Lower lobe of right lung (tissue), 2 donors: ENCODE data around the gene MOSMO. TPM values are rescaled to one million over a fixed set of nuclear protein-coding genes. Genes with fewer than 3 reads are reported as not detected.
"Not testable (repeated sequence)": the region's sequence is repeated elsewhere in the genome, so short reads cannot be mapped to it uniquely, and the experiment has no call there.

Experiments
- ATAC-seq, 2 donors: fragments of 200-7000 bp; cut with Tn5 transposase; one replicate each; pipeline ENCODE4 v1.9.1; 2020 to 2022; ENCODE audit warnings: mild to moderate bottlenecking in 2 of 2, moderate library complexity in 2 of 2
- DNase-seq: peaks from one replicate; pipeline ENCODE4 v3.0.0-alpha.2; 2020
- H3K27ac ChIP-seq: fragments of 200-600 bp; one replicate; pipeline ENCODE4 v1.8.0; 2022
- H3K27me3 ChIP-seq: fragments of 200-600 bp; one replicate; pipeline ENCODE4 v1.8.0; 2022; ENCODE audit warnings: low read depth
- H3K36me3 ChIP-seq: fragments of 200-600 bp; one replicate; pipeline ENCODE4 v1.8.0; 2022; ENCODE audit warnings: mild to moderate bottlenecking
- H3K4me1 ChIP-seq: fragments of 200-600 bp; one replicate; pipeline ENCODE4 v1.8.0; 2022
- H3K4me3 ChIP-seq: fragments of 200-600 bp; one replicate; pipeline ENCODE4 v1.8.0; 2022; ENCODE audit warnings: mild to moderate bottlenecking
- H3K9me3 ChIP-seq: fragments of 200-600 bp; one replicate; pipeline ENCODE4 v1.8.0; 2022
- CTCF ChIP-seq: fragments of 200-600 bp; IDR thresholded peaks from one replicate; pipeline ENCODE4 v1.8.0; 2022; ENCODE audit warnings: antibody characterized with exemption, mild to moderate bottlenecking
- intact Hi-C: fragments of 100-400 bp; cut with DNase I; formaldehyde crosslinking; loops from one replicate; pipeline ENCODE4 v1.11.0; 2022
- total RNA-seq: library from RNA; stranded (reverse); fragmentation: NEBNext Ultra II Directional; extraction: Animal tissue kit (Norgen Biotek cat#: 25700); gene quantifications from one replicate; pipeline ENCODE4 v1.2.1, GENCODE V29; 2021
- donor health status: DM: no; HTN: yes; CAD: no; lungs with severe emphysema.

MOSMO gene
- total RNA-seq, 1 donor from 2014 or later, result 15.4 TPM

- TF ChIP-seq CTCF, result no peak
- no peak overlapping the region for H3K27ac ChIP-seq
- peaks cover 22% of the 10 kb centered on the region for H3K4me1 ChIP-seq
- H3K9me3 ChIP-seq, result no peaks in the 10 kb centered on the region
- no peak for ATAC-seq
- no peaks in the 10 kb centered on the region for H3K36me3 ChIP-seq
- no peak overlapping the region for H3K4me3 ChIP-seq
- intact Hi-C loops, result no loop called here
- DNase-seq, result no peak
- H3K27me3 ChIP-seq, result no peaks in the 10 kb centered on the region
Measured at GRCh38 chr16:22016927-22017326, 9.0 kb downstream of the MOSMO start.

- no peaks in the 10 kb centered on the region for H3K27me3 ChIP-seq
- intact Hi-C loops, result no loop called here
- H3K27ac ChIP-seq, result no peak overlapping the region
- ATAC-seq (no peak), DNase-seq (no peak)
- H3K36me3 ChIP-seq, result no peaks in the 10 kb centered on the region
- peaks cover 18% of the 10 kb centered on the region for H3K4me1 ChIP-seq
- no peak for TF ChIP-seq CTCF
- H3K4me3 ChIP-seq, result no peak overlapping the region
- no peaks in the 10 kb centered on the region for H3K9me3 ChIP-seq
Measured at GRCh38 chr16:22018559-22018958, 10.6 kb downstream of the MOSMO start.

GRCh38 chr16:22022151-22022550 is 14.2 kb downstream of the MOSMO start:
- ATAC-seq (no peak), DNase-seq (no peak)
- Histone ChIP-seq H3K4me3 (no peak overlapping the region), H3K9me3 (no peaks in the 10 kb centered on the region), H3K27ac (no peak overlapping the region), H3K36me3 (no peaks in the 10 kb centered on the region), H3K27me3 (no peaks in the 10 kb centered on the region), H3K4me1 (peaks cover 29% of the 10 kb centered on the region)
- intact Hi-C loops, result no loop called here
- TF ChIP-seq CTCF, result no peak

- H3K9me3 ChIP-seq, result no peaks in the 10 kb centered on the region
- ATAC-seq, result no peak
- no peak for DNase-seq
- H3K27ac ChIP-seq, result no peak overlapping the region
- H3K27me3 ChIP-seq, result no peaks in the 10 kb centered on the region
- intact Hi-C loops, result no loop called here
- TF ChIP-seq CTCF, result no peak
- H3K36me3 ChIP-seq, result no peaks in the 10 kb centered on the region
- peaks cover 34% of the 10 kb centered on the region for H3K4me1 ChIP-seq
- no peak overlapping the region for H3K4me3 ChIP-seq
Measured at GRCh38 chr16:22023505-22023904, 15.6 kb downstream of the MOSMO start.

- H3K36me3 ChIP-seq, intact Hi-C loops, H3K4me3 ChIP-seq, H3K27ac ChIP-seq, ATAC-seq, H3K9me3 ChIP-seq, H3K27me3 ChIP-seq, DNase-seq: not testable (repeated sequence)
- H3K4me1 ChIP-seq, result peaks cover 33% of the 10 kb centered on the region
Measured at GRCh38 chr16:22024785-22025184, 16.9 kb downstream of the MOSMO start.

- intact Hi-C loops, result no loop called here
Measured at GRCh38 chr16:22027633-22028032, 19.7 kb downstream of the MOSMO start.

More at GRCh38 chr16:22027633-22028032, 19.7 kb downstream of the MOSMO start:
- no peak for TF ChIP-seq CTCF
- H3K36me3 ChIP-seq, result peaks cover 6% of the 10 kb centered on the region
- no peak overlapping the region for H3K4me3 ChIP-seq
- DNase-seq (no peak), ATAC-seq (no peak)
- no peaks in the 10 kb centered on the region for H3K27me3 ChIP-seq
- H3K4me1 ChIP-seq, result peaks cover 41% of the 10 kb centered on the region
- H3K27ac ChIP-seq, result no peak overlapping the region
- no peaks in the 10 kb centered on the region for H3K9me3 ChIP-seq
